ENCODE results near the gene CAMK2G.

CAMK2G gene

GRCh38 chr10:73910401-73910763, 36.0 kb upstream of the CAMK2G start:
- Mint-ChIP-seq H3K4me3 (peak overlapping the region; percentile 88), H3K27ac (ENCODE audit: low read depth) (no peak overlapping the region), H3K4me1 (peaks cover 27% of the 10 kb centered on the region), H3K27me3 (peaks cover 43% of the 10 kb centered on the region), H3K9me3 (no peaks in the 10 kb centered on the region), H3K36me3 (ENCODE audit: insufficient read depth) (peaks cover 2% of the 10 kb centered on the region)
- no peak for DNase-seq (ENCODE audit: low spot score in 2 of 2)
- ATAC-seq (replicated peaks; ENCODE audit: extremely low read depth, poor library complexity, severe bottlenecking) = no peak

- H3K27me3 Mint-ChIP-seq = peaks cover 49% of the 10 kb centered on the region
- DNase-seq (ENCODE audit: low spot score in 2 of 2) (no peak), ATAC-seq (replicated peaks; ENCODE audit: extremely low read depth, poor library complexity, severe bottlenecking) (no peak)
- H3K9me3 Mint-ChIP-seq = no peaks in the 10 kb centered on the region
- no peak overlapping the region for H3K4me3 Mint-ChIP-seq
- no peak overlapping the region for H3K27ac Mint-ChIP-seq (ENCODE audit: low read depth)
- peaks cover 2% of the 10 kb centered on the region for H3K36me3 Mint-ChIP-seq (ENCODE audit: insufficient read depth)
- peaks cover 27% of the 10 kb centered on the region for H3K4me1 Mint-ChIP-seq
Observed at GRCh38 chr10:73909540-73910115, 35.3 kb upstream of the CAMK2G start.

DNA sequence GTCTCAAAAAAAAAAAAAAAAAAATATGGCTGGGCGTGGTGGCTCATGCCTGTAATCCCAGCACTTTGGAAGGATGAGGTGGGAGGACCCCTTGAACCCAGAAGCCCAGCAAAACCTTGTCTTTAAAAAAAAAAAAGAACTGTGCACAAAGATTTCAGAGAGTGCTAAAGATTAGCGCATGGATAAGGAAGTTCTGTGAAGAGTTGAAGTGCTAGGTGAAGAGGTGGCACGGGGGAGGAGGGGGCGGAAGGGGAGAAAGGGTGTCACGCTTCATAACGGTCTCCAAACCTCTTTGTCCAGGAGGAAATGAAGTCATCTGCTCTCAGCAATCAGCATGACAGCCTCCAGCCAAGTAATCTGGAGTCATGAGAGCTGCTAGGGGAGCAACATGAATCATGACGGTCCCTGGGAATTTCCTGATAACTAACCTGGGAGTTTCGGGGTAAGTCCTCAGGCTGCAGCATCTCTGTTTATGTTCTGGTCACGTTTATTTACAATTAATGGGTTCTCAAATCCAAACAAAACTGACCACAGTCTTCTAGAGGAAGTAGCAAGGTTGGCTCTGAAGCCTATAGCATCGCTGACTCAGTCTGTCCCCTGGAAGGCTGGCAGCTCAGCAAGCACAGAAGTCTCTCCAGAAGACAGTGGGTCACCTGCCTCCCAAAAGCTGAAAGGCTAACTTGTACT, 34.6 kb upstream of the CAMK2G start:
- DNase-seq (ENCODE audit: low spot score in 2 of 2) (no peak), ATAC-seq (replicated peaks; ENCODE audit: extremely low read depth, poor library complexity, severe bottlenecking) (peak; percentile 53)
- no peaks in the 10 kb centered on the region for H3K9me3 Mint-ChIP-seq
- no peak overlapping the region for H3K27ac Mint-ChIP-seq (ENCODE audit: low read depth)
- H3K4me1 Mint-ChIP-seq = peaks cover 27% of the 10 kb centered on the region
- peak overlapping the region; percentile 31 for H3K4me3 Mint-ChIP-seq
- peaks cover 2% of the 10 kb centered on the region for H3K36me3 Mint-ChIP-seq (ENCODE audit: insufficient read depth)
- peaks cover 48% of the 10 kb centered on the region for H3K27me3 Mint-ChIP-seq

DNA sequence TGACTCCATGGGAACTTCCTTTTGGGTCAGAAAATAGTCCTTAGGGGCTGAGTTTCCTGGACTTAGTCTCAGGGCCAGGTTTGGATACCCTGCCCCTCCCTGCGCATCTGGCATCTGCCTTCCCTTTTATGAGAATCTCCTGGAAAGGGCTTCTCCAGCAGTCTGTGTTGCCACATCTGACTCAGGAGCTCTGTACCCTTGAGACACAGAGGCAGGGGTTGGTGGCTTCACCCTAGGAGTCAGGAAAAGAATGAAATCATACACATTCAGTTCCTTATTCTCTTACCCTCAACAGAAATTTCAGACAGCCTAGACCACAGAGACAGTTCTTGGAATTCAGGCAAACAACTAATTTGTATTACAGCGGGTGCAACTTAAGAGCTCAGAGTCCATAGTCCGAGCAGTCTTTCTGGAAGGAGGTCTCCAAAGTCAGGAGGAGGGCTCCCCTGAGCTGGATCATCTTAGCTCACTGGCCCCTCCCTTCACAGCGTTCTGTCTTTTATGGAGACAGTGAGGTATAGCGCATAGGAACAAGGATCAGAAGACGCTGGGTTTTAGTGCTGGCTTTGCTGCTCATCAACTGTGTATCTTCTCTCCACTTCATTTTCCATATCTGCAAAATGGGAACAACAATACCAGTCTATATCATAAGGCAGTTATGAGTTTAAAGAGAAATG, 33.6 kb upstream of the CAMK2G start:
- Mint-ChIP-seq H3K4me1 (peaks cover 27% of the 10 kb centered on the region), H3K4me3 (peak overlapping the region; percentile 31), H3K36me3 (ENCODE audit: insufficient read depth) (peaks cover 2% of the 10 kb centered on the region), H3K9me3 (no peaks in the 10 kb centered on the region), H3K27me3 (peaks cover 38% of the 10 kb centered on the region), H3K27ac (ENCODE audit: low read depth) (no peak overlapping the region)
- DNase-seq (ENCODE audit: low spot score in 2 of 2) = no peak
- no peak for ATAC-seq (replicated peaks; ENCODE audit: extremely low read depth, poor library complexity, severe bottlenecking)

GRCh38 chr10:73906524-73907447, 32.4 kb upstream of the CAMK2G start:
- no peak overlapping the region for H3K27ac Mint-ChIP-seq (ENCODE audit: low read depth)
- H3K9me3 Mint-ChIP-seq = no peaks in the 10 kb centered on the region
- ATAC-seq (replicated peaks; ENCODE audit: extremely low read depth, poor library complexity, severe bottlenecking) (no peak), DNase-seq (ENCODE audit: low spot score in 2 of 2) (no peak)
- H3K27me3 Mint-ChIP-seq = peaks cover 31% of the 10 kb centered on the region
- H3K4me1 Mint-ChIP-seq = peaks cover 25% of the 10 kb centered on the region
- H3K4me3 Mint-ChIP-seq = no peak overlapping the region
- peaks cover 2% of the 10 kb centered on the region for H3K36me3 Mint-ChIP-seq (ENCODE audit: insufficient read depth)

- no peak overlapping the region for H3K4me3 Mint-ChIP-seq
- H3K9me3 Mint-ChIP-seq = no peaks in the 10 kb centered on the region
- DNase-seq (ENCODE audit: low spot score in 2 of 2) (no peak), ATAC-seq (replicated peaks; ENCODE audit: extremely low read depth, poor library complexity, severe bottlenecking) (no peak)
- peaks cover 19% of the 10 kb centered on the region for H3K27me3 Mint-ChIP-seq
- no peak overlapping the region for H3K27ac Mint-ChIP-seq (ENCODE audit: low read depth)
- peaks cover 2% of the 10 kb centered on the region for H3K36me3 Mint-ChIP-seq (ENCODE audit: insufficient read depth)
- H3K4me1 Mint-ChIP-seq = peaks cover 14% of the 10 kb centered on the region
Observed at GRCh38 chr10:73905256-73906020, 31.1 kb upstream of the CAMK2G start.

GRCh38 chr10:73902351-73902750, 28.0 kb upstream of the CAMK2G start:
- Mint-ChIP-seq H3K27me3 (peaks cover 11% of the 10 kb centered on the region), H3K27ac (ENCODE audit: low read depth) (no peak overlapping the region), H3K4me3 (no peak overlapping the region), H3K9me3 (no peaks in the 10 kb centered on the region), H3K36me3 (ENCODE audit: insufficient read depth) (no peaks in the 10 kb centered on the region), H3K4me1 (no peaks in the 10 kb centered on the region)
- ATAC-seq (replicated peaks; ENCODE audit: extremely low read depth, poor library complexity, severe bottlenecking) = no peak
- DNase-seq (ENCODE audit: low spot score in 2 of 2) = no peak

GRCh38 chr10:73901261-73901660, 26.9 kb upstream of the CAMK2G start:
- H3K27me3 Mint-ChIP-seq = peaks cover 11% of the 10 kb centered on the region
- ATAC-seq (replicated peaks; ENCODE audit: extremely low read depth, poor library complexity, severe bottlenecking) (no peak), DNase-seq (ENCODE audit: low spot score in 2 of 2) (no peak)
- H3K4me1 Mint-ChIP-seq = no peaks in the 10 kb centered on the region
- no peak overlapping the region for H3K27ac Mint-ChIP-seq (ENCODE audit: low read depth)
- peaks cover 3% of the 10 kb centered on the region for H3K36me3 Mint-ChIP-seq (ENCODE audit: insufficient read depth)
- no peaks in the 10 kb centered on the region for H3K9me3 Mint-ChIP-seq
- no peak overlapping the region for H3K4me3 Mint-ChIP-seq

- H3K9me3 Mint-ChIP-seq = no peaks in the 10 kb centered on the region
- no peaks in the 10 kb centered on the region for H3K4me1 Mint-ChIP-seq
- ATAC-seq (replicated peaks; ENCODE audit: extremely low read depth, poor library complexity, severe bottlenecking) = no peak
- peaks cover 2% of the 10 kb centered on the region for H3K27me3 Mint-ChIP-seq
- peaks cover 4% of the 10 kb centered on the region for H3K36me3 Mint-ChIP-seq (ENCODE audit: insufficient read depth)
- no peak overlapping the region for H3K27ac Mint-ChIP-seq (ENCODE audit: low read depth)
- DNase-seq (ENCODE audit: low spot score in 2 of 2) = no peak
- H3K4me3 Mint-ChIP-seq = no peak overlapping the region
Observed at GRCh38 chr10:73900064-73900463, 25.7 kb upstream of the CAMK2G start.

- H3K4me1 Mint-ChIP-seq = no peaks in the 10 kb centered on the region
- ATAC-seq (replicated peaks; ENCODE audit: extremely low read depth, poor library complexity, severe bottlenecking) (no peak), DNase-seq (ENCODE audit: low spot score in 2 of 2) (no peak)
- H3K27me3 Mint-ChIP-seq = no peaks in the 10 kb centered on the region
- no peaks in the 10 kb centered on the region for H3K9me3 Mint-ChIP-seq
- H3K27ac Mint-ChIP-seq (ENCODE audit: low read depth) = no peak overlapping the region
- H3K4me3 Mint-ChIP-seq = no peak overlapping the region
- H3K36me3 Mint-ChIP-seq (ENCODE audit: insufficient read depth) = peaks cover 4% of the 10 kb centered on the region
Observed at GRCh38 chr10:73899423-73899822, 25.1 kb upstream of the CAMK2G start.

GRCh38 chr10:73898730-73899410, 24.5 kb upstream of the CAMK2G start:
- H3K36me3 Mint-ChIP-seq (ENCODE audit: insufficient read depth) = peaks cover 4% of the 10 kb centered on the region
- H3K4me1 Mint-ChIP-seq = no peaks in the 10 kb centered on the region
- DNase-seq (ENCODE audit: low spot score in 2 of 2) (no peak), ATAC-seq (replicated peaks; ENCODE audit: extremely low read depth, poor library complexity, severe bottlenecking) (no peak)
- H3K9me3 Mint-ChIP-seq = no peaks in the 10 kb centered on the region
- no peaks in the 10 kb centered on the region for H3K27me3 Mint-ChIP-seq
- H3K4me3 Mint-ChIP-seq = no peak overlapping the region
- H3K27ac Mint-ChIP-seq (ENCODE audit: low read depth) = no peak overlapping the region

All from central memory CD8-positive, alpha-beta T cell (primary cell).